ENCODE data around the gene GABRG3.

The GABRG3 gene

GRCh38 chr15:27464941-27465612 lies 494.1 kb downstream of the GABRG3 start:
- ATAC-seq = no peak
- TF ChIP-seq, protein P1, sequence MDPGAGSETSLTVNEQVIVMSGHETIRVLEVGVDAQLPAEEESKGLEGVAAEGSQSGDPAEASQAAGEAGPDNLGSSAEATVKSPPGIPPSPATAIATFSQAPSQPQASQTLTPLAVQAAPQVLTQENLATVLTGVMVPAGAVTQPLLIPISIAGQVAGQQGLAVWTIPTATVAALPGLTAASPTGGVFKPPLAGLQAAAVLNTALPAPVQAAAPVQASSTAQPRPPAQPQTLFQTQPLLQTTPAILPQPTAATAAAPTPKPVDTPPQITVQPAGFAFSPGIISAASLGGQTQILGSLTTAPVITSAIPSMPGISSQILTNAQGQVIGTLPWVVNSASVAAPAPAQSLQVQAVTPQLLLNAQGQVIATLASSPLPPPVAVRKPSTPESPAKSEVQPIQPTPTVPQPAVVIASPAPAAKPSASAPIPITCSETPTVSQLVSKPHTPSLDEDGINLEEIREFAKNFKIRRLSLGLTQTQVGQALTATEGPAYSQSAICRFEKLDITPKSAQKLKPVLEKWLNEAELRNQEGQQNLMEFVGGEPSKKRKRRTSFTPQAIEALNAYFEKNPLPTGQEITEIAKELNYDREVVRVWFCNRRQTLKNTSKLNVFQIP (CRISPR knock-in tag; IDR thresholded peaks at IDR 0.05; ENCODE audit: borderline replicate concordance, low read depth) = no peak
- TF ChIP-seq ESRRG (CRISPR knock-in tag; IDR thresholded peaks at IDR 0.05) (no peak), ZFP30 (CRISPR knock-in tag; IDR thresholded peaks at IDR 0.05) (no peak), TCF4 (CRISPR knock-in tag; IDR thresholded peaks at IDR 0.05; ENCODE audit: borderline replicate concordance) (no peak), ZC3H10 (CRISPR knock-in tag; IDR thresholded peaks at IDR 0.05) (no peak), ZNF70 (CRISPR knock-in tag; IDR thresholded peaks at IDR 0.05) (no peak), SNAI2 (CRISPR knock-in tag; IDR thresholded peaks at IDR 0.05) (no peak), ZNF565 (CRISPR knock-in tag; conservative IDR thresholded peaks at IDR 0.05; ENCODE audit: low read depth) (no peak), ZNF8 (CRISPR knock-in tag; IDR thresholded peaks at IDR 0.05) (no peak), BACH2 (CRISPR knock-in tag; IDR thresholded peaks at IDR 0.05; ENCODE audit: borderline replicate concordance) (no peak), ISL1 (CRISPR knock-in tag; IDR thresholded peaks at IDR 0.05) (no peak), ARNTL (CRISPR knock-in tag; IDR thresholded peaks at IDR 0.05; ENCODE audit: borderline replicate concordance, low read depth) (no peak)
- TF ChIP-seq, protein P2, sequence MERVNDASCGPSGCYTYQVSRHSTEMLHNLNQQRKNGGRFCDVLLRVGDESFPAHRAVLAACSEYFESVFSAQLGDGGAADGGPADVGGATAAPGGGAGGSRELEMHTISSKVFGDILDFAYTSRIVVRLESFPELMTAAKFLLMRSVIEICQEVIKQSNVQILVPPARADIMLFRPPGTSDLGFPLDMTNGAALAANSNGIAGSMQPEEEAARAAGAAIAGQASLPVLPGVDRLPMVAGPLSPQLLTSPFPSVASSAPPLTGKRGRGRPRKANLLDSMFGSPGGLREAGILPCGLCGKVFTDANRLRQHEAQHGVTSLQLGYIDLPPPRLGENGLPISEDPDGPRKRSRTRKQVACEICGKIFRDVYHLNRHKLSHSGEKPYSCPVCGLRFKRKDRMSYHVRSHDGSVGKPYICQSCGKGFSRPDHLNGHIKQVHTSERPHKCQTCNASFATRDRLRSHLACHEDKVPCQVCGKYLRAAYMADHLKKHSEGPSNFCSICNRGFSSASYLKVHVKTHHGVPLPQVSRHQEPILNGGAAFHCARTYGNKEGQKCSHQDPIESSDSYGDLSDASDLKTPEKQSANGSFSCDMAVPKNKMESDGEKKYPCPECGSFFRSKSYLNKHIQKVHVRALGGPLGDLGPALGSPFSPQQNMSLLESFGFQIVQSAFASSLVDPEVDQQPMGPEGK (CRISPR knock-in tag; IDR thresholded peaks at IDR 0.05; ENCODE audit: borderline replicate concordance) = no peak
- TF ChIP-seq, protein P3, sequence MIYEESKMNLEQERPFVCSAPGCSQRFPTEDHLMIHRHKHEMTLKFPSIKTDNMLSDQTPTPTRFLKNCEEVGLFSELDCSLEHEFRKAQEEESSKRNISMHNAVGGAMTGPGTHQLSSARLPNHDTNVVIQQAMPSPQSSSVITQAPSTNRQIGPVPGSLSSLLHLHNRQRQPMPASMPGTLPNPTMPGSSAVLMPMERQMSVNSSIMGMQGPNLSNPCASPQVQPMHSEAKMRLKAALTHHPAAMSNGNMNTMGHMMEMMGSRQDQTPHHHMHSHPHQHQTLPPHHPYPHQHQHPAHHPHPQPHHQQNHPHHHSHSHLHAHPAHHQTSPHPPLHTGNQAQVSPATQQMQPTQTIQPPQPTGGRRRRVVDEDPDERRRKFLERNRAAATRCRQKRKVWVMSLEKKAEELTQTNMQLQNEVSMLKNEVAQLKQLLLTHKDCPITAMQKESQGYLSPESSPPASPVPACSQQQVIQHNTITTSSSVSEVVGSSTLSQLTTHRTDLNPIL (CRISPR knock-in tag; IDR thresholded peaks at IDR 0.05; ENCODE audit: low read depth) = no peak

DNA sequence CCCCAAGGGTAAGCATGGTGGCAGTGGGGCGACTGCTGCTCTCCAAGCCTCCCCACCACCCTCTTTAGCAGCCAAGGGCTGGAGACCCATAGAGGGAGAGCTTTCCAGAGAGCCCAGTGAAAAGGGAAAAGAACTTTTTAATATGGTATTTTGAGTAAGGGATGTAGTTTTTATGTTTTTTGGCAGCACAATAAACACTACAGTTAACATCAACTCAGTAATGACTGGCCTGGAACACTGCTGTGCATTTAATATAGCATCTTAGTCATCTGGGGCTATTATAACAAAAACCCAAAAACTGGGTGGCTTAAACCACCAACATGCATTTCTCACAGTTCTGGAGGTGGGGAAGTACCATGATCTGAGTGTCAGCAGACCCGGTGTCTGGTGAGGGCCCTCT lies 495.8 kb downstream of the GABRG3 start:
- TF ChIP-seq, protein P4, sequence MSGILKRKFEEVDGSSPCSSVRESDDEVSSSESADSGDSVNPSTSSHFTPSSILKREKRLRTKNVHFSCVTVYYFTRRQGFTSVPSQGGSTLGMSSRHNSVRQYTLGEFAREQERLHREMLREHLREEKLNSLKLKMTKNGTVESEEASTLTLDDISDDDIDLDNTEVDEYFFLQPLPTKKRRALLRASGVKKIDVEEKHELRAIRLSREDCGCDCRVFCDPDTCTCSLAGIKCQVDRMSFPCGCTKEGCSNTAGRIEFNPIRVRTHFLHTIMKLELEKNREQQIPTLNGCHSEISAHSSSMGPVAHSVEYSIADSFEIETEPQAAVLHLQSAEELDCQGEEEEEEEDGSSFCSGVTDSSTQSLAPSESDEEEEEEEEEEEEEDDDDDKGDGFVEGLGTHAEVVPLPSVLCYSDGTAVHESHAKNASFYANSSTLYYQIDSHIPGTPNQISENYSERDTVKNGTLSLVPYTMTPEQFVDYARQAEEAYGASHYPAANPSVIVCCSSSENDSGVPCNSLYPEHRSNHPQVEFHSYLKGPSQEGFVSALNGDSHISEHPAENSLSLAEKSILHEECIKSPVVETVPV (CRISPR knock-in tag; IDR thresholded peaks at IDR 0.05) = no peak
- no peak for TF ChIP-seq RARB (CRISPR knock-in tag; IDR thresholded peaks at IDR 0.05)
- TF ChIP-seq, protein P3 (CRISPR knock-in tag; IDR thresholded peaks at IDR 0.05; ENCODE audit: low read depth) = no peak
- TF ChIP-seq BACH2 (CRISPR knock-in tag; IDR thresholded peaks at IDR 0.05; ENCODE audit: borderline replicate concordance) = no peak
- no peak for TF ChIP-seq OSR1 (CRISPR knock-in tag; IDR thresholded peaks at IDR 0.05)
- TF ChIP-seq, protein P2 (CRISPR knock-in tag; IDR thresholded peaks at IDR 0.05; ENCODE audit: borderline replicate concordance) = no peak
- TF ChIP-seq ZNF70 (CRISPR knock-in tag; IDR thresholded peaks at IDR 0.05) = no peak
- TF ChIP-seq CSDC2 (CRISPR knock-in tag; IDR thresholded peaks at IDR 0.05) = no peak
- TF ChIP-seq ZNF8 (CRISPR knock-in tag; IDR thresholded peaks at IDR 0.05) = no peak
- no peak for ATAC-seq

GRCh38 chr15:27468151-27468591 lies 497.2 kb downstream of the GABRG3 start:
- ATAC-seq = no peak
- TF ChIP-seq, protein P1 (CRISPR knock-in tag; IDR thresholded peaks at IDR 0.05; ENCODE audit: borderline replicate concordance, low read depth) = no peak
- TF ChIP-seq CSDC2 (CRISPR knock-in tag; IDR thresholded peaks at IDR 0.05) (no peak), RARB (CRISPR knock-in tag; IDR thresholded peaks at IDR 0.05) (no peak), PPARA (CRISPR knock-in tag; IDR thresholded peaks at IDR 0.05; ENCODE audit: borderline replicate concordance) (no peak), ZC3H10 (CRISPR knock-in tag; IDR thresholded peaks at IDR 0.05) (no peak), GLIS3 (CRISPR knock-in tag; IDR thresholded peaks at IDR 0.05) (no peak)
- TF ChIP-seq, protein P3 (CRISPR knock-in tag; IDR thresholded peaks at IDR 0.05; ENCODE audit: low read depth) = no peak
- TF ChIP-seq, protein P5, sequence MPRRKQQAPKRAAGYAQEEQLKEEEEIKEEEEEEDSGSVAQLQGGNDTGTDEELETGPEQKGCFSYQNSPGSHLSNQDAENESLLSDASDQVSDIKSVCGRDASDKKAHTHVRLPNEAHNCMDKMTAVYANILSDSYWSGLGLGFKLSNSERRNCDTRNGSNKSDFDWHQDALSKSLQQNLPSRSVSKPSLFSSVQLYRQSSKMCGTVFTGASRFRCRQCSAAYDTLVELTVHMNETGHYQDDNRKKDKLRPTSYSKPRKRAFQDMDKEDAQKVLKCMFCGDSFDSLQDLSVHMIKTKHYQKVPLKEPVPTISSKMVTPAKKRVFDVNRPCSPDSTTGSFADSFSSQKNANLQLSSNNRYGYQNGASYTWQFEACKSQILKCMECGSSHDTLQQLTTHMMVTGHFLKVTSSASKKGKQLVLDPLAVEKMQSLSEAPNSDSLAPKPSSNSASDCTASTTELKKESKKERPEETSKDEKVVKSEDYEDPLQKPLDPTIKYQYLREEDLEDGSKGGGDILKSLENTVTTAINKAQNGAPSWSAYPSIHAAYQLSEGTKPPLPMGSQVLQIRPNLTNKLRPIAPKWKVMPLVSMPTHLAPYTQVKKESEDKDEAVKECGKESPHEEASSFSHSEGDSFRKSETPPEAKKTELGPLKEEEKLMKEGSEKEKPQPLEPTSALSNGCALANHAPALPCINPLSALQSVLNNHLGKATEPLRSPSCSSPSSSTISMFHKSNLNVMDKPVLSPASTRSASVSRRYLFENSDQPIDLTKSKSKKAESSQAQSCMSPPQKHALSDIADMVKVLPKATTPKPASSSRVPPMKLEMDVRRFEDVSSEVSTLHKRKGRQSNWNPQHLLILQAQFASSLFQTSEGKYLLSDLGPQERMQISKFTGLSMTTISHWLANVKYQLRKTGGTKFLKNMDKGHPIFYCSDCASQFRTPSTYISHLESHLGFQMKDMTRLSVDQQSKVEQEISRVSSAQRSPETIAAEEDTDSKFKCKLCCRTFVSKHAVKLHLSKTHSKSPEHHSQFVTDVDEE (CRISPR knock-in tag; IDR thresholded peaks at IDR 0.05) = no peak

All from SK-N-SH treated with all-trans-retinoic acid at 6 μM for 48 hours (cell line).